Liver (tissue), 9 donors: ENCODE data around the gene MAGI1. TPM values are rescaled to one million over a fixed set of nuclear protein-coding genes. Genes with fewer than 3 reads are reported as not detected.
"Not testable (repeated sequence)": the region's sequence is repeated elsewhere in the genome, so short reads cannot be mapped to it uniquely, and the experiment has no call there.

Source experiments
- DNase-seq: peaks from one replicate; pipeline ENCODE4 v3.0.0-alpha.2; 2017; ENCODE audit warnings: low spot score
- H3K27ac ChIP-seq, 2 donors: one replicate each; pipeline ENCODE4 v1.7.0; 2013; ENCODE audit warnings: inconsistent platforms in 2 of 2, low read length in 2 of 2, control low read depth in 1 of 2, low read depth in 1 of 2, mild to moderate bottlenecking in 1 of 2
- H3K27me3 ChIP-seq, 4 donors: one replicate each; pipeline versions ENCODE4 v1.6.1 to v1.7.0; 2013; ENCODE audit warnings: low read length in 3 of 4, inconsistent platforms in 1 of 4, mild to moderate bottlenecking in 1 of 4, moderate library complexity in 1 of 4; ENCODE audit not compliant: control insufficient read depth in 4 of 4, insufficient read depth in 4 of 4
- H3K36me3 ChIP-seq, 4 donors: one replicate each; pipeline versions ENCODE4 v1.6.1 to v1.7.0; 2013; ENCODE audit warnings: low read length in 3 of 4, mild to moderate bottlenecking in 3 of 4, low read depth in 1 of 4, moderate library complexity in 1 of 4; ENCODE audit not compliant: control insufficient read depth in 4 of 4, insufficient read depth in 3 of 4
- H3K4me1 ChIP-seq, 4 donors: one replicate each; pipeline versions ENCODE4 v1.6.1 to v1.7.0; 2013; ENCODE audit warnings: low read length in 3 of 4, mild to moderate bottlenecking in 3 of 4, moderate library complexity in 1 of 4; ENCODE audit not compliant: control insufficient read depth in 4 of 4, insufficient read depth in 4 of 4
- H3K4me3 ChIP-seq, 3 donors: one replicate each; pipeline versions ENCODE4 v1.6.1 to v1.7.0; 2013; ENCODE audit warnings: low read length in 3 of 3, control low read depth in 1 of 3, low read depth in 1 of 3, mild to moderate bottlenecking in 1 of 3
- H3K9ac ChIP-seq, 2 donors: one replicate each; pipeline ENCODE4 v1.7.0; 2013; ENCODE audit warnings: low read length in 2 of 2, mild to moderate bottlenecking in 2 of 2, moderate library complexity in 2 of 2, control low read depth in 1 of 2, low read depth in 1 of 2
- H3K9me3 ChIP-seq, 4 donors: one replicate each; pipeline versions ENCODE4 v1.6.1 to v1.7.0; 2013; ENCODE audit warnings: low read length in 3 of 4; ENCODE audit not compliant: control insufficient read depth in 4 of 4
- FOXA1 ChIP-seq: IDR thresholded peaks from 2 replicates; pipeline ENCODE4 v1.6.1; 2016; ENCODE audit warnings: antibody characterized with exemption
- FOXA2 ChIP-seq: IDR thresholded peaks from 2 replicates; pipeline ENCODE4 v1.6.1; 2016; ENCODE audit warnings: antibody characterized with exemption
- GABPA ChIP-seq, 2 donors: IDR thresholded peaks in 1 of 2; conservative IDR thresholded peaks in 1 of 2; 2 replicates each; pipeline ENCODE4 v1.6.1; 2016; ENCODE audit warnings: antibody characterized with exemption in 2 of 2, mild to moderate bottlenecking in 1 of 2, moderate library complexity in 1 of 2
- HNF4A ChIP-seq, 2 donors: conservative IDR thresholded peaks; 2 replicates each; pipeline ENCODE4 v1.6.1; 2016; ENCODE audit warnings: antibody characterized with exemption in 2 of 2, mild to moderate bottlenecking in 2 of 2
- HNF4G ChIP-seq: IDR thresholded peaks from 2 replicates; pipeline ENCODE4 v1.6.1; 2016; ENCODE audit warnings: antibody characterized with exemption
- JUND ChIP-seq, 2 donors: IDR thresholded peaks; 2 replicates each; pipeline ENCODE4 v1.6.1; 2016; ENCODE audit warnings: antibody characterized with exemption in 2 of 2
- NR2F2 ChIP-seq: IDR thresholded peaks from 2 replicates; pipeline ENCODE4 v1.6.1; 2016; ENCODE audit warnings: antibody characterized with exemption
- RXRA ChIP-seq, 2 donors: IDR thresholded peaks; 2 replicates each; pipeline ENCODE4 v1.6.1; 2017 to 2018; ENCODE audit warnings: antibody characterized with exemption in 2 of 2, mild to moderate bottlenecking in 1 of 2
- SP1 ChIP-seq: IDR thresholded peaks from 2 replicates; pipeline ENCODE4 v1.6.1; 2018; ENCODE audit warnings: antibody characterized with exemption, mild to moderate bottlenecking
- TAF1 ChIP-seq: conservative IDR thresholded peaks from 2 replicates; pipeline ENCODE4 v1.6.1; 2016; ENCODE audit warnings: antibody characterized with exemption, mild to moderate bottlenecking
- YY1 ChIP-seq: IDR thresholded peaks from 2 replicates; pipeline ENCODE4 v1.6.1; 2016; ENCODE audit warnings: antibody characterized with exemption, mild to moderate bottlenecking
- WGBS: extraction: QIAGEN DNeasy Blood & Tissue Kit; methylation state at CpG from one replicate; pipeline ENCODE4 v1.1.7; 2013; 5-methylcytosine and 5-hydroxymethylcytosine counted together
- polyA plus RNA-seq, 2 donors: library from polyadenylated mRNA; stranded (reverse) in 1 of 2; unstranded in 1 of 2; fragments of 200-250 nt in 1 of 2; fragments of >200 nt in 1 of 2; fragmentation: Nextera tagmentation in 1 of 2; extraction: Ambion mirVana in 1 of 2; gene quantifications; one replicate each; pipeline versions ENCODE4 v1.2.1 to v1.2.3, GENCODE V29; 2013 to 2015
- total RNA-seq, 2 donors: library from RNA; depleted of rRNA; stranded (reverse); fragments of >200 nt; gene quantifications; one replicate each; pipeline ENCODE4 v1.2.3, GENCODE V29; 2014
- TF ChIP-seq, protein P1 (sequence below): IDR thresholded peaks from 2 replicates; pipeline ENCODE4 v1.6.1; 2016; ENCODE audit warnings: antibody characterized with exemption
- TF ChIP-seq, protein P2 (sequence below): fragments of 150-350 bp; IDR thresholded peaks from 2 replicates; pipeline ENCODE4 v1.5.1; 2017; ENCODE audit warnings: improper control_type of control experiment, low read depth, low read length; ENCODE audit not compliant: missing input control
- TF ChIP-seq, protein P3 (sequence below): IDR thresholded peaks from 2 replicates; pipeline ENCODE4 v1.6.1; 2016; ENCODE audit warnings: antibody characterized with exemption
- TF ChIP-seq, protein P4 (sequence below): IDR thresholded peaks from 2 replicates; pipeline ENCODE4 v1.6.1; 2016; ENCODE audit warnings: antibody characterized with exemption, mild to moderate bottlenecking
- donor health status: healthy.
- donor health status: healthy.
- donor health status: healthy.
- donor health status: healthy.
- donor health status: healthy.

Gene MAGI1
- total and polyA plus RNA-seq, 4 donors: 9.6 to 68.8 (median 14.0) TPM

DNA sequence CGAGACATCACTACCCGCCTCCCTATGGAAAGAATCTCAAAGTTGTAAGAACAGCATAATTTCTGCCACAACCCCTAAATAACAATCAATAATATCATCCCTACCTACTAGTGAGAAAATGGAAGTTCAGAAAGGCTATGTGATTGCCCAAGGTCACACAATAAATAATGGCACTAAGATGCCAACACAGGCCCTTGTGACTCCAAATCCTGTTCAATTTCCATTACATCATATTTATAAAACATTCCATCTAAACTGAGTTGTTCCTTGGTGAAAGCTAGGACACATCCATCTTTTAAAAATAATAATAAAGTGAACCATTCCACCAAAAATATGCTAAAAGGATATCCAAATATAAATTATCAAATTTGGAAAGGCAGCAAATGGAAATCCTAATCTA, 144.6 kb downstream of the MAGI1 start:
- H3K27me3 ChIP-seq: no peaks in the 10 kb centered on the region
- TF ChIP-seq TAF1 (no peak), GABPA (IDR thresholded peaks at IDR 0.05 in 1 of 2, conservative IDR thresholded peaks at IDR 0.05 in 1 of 2) (no peak), SP1 (no peak), FOXA1 (no peak), RXRA (IDR thresholded peaks at IDR 0.05) (no peak), NR2F2 (no peak)
- TF ChIP-seq, protein P1, sequence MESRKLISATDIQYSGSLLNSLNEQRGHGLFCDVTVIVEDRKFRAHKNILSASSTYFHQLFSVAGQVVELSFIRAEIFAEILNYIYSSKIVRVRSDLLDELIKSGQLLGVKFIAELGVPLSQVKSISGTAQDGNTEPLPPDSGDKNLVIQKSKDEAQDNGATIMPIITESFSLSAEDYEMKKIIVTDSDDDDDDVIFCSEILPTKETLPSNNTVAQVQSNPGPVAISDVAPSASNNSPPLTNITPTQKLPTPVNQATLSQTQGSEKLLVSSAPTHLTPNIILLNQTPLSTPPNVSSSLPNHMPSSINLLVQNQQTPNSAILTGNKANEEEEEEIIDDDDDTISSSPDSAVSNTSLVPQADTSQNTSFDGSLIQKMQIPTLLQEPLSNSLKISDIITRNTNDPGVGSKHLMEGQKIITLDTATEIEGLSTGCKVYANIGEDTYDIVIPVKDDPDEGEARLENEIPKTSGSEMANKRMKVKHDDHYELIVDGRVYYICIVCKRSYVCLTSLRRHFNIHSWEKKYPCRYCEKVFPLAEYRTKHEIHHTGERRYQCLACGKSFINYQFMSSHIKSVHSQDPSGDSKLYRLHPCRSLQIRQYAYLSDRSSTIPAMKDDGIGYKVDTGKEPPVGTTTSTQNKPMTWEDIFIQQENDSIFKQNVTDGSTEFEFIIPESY: no peak
- TF ChIP-seq, protein P2, sequence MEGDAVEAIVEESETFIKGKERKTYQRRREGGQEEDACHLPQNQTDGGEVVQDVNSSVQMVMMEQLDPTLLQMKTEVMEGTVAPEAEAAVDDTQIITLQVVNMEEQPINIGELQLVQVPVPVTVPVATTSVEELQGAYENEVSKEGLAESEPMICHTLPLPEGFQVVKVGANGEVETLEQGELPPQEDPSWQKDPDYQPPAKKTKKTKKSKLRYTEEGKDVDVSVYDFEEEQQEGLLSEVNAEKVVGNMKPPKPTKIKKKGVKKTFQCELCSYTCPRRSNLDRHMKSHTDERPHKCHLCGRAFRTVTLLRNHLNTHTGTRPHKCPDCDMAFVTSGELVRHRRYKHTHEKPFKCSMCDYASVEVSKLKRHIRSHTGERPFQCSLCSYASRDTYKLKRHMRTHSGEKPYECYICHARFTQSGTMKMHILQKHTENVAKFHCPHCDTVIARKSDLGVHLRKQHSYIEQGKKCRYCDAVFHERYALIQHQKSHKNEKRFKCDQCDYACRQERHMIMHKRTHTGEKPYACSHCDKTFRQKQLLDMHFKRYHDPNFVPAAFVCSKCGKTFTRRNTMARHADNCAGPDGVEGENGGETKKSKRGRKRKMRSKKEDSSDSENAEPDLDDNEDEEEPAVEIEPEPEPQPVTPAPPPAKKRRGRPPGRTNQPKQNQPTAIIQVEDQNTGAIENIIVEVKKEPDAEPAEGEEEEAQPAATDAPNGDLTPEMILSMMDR: no peak
- TF ChIP-seq, protein P3, sequence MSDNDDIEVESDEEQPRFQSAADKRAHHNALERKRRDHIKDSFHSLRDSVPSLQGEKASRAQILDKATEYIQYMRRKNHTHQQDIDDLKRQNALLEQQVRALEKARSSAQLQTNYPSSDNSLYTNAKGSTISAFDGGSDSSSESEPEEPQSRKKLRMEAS: no peak
- no peak for DNase-seq
- H3K4me1 ChIP-seq: no peaks in the 10 kb centered on the region
- H3K27ac ChIP-seq: no peak overlapping the region
- WGBS: 99% methylated on average over 2 of the region's 2 CpGs
- H3K9me3 ChIP-seq: no peaks in the 10 kb centered on the region
- no peak overlapping the region for H3K4me3 ChIP-seq
- H3K36me3 ChIP-seq: no peaks in the 10 kb centered on the region
- no peak overlapping the region for H3K9ac ChIP-seq

DNA sequence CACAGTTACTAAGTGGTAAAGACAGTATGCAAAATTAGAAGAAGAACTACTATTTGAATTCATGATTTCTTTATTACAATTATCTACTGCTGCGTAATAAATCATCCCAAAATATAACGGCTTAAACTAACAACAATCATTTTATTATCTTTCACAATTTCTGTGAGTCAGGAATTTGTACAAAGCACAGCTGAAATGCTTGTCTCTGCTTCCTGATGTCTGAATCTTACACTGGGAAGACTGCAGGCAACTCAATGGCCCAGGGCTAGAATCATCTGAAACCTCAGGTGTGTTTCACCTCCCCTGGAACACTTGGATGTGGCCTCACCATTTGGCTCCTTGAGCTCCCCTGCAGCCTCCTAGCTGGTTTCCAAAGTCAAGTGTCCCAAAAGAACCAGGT, 145.1 kb downstream of the MAGI1 start:
- no peak overlapping the region for H3K4me3 ChIP-seq
- no peak overlapping the region for H3K27ac ChIP-seq
- DNase-seq: no peak
- no peaks in the 10 kb centered on the region for H3K27me3 ChIP-seq
- no peaks in the 10 kb centered on the region for H3K4me1 ChIP-seq
- 86% methylated on average over 2 of the region's 2 CpGs for WGBS
- no peak for TF ChIP-seq GABPA (IDR thresholded peaks at IDR 0.05 in 1 of 2, conservative IDR thresholded peaks at IDR 0.05 in 1 of 2)
- TF ChIP-seq JUND (IDR thresholded peaks at IDR 0.05): no peak
- TF ChIP-seq HNF4A (conservative IDR thresholded peaks at IDR 0.05): no peak
- TF ChIP-seq, protein P4, sequence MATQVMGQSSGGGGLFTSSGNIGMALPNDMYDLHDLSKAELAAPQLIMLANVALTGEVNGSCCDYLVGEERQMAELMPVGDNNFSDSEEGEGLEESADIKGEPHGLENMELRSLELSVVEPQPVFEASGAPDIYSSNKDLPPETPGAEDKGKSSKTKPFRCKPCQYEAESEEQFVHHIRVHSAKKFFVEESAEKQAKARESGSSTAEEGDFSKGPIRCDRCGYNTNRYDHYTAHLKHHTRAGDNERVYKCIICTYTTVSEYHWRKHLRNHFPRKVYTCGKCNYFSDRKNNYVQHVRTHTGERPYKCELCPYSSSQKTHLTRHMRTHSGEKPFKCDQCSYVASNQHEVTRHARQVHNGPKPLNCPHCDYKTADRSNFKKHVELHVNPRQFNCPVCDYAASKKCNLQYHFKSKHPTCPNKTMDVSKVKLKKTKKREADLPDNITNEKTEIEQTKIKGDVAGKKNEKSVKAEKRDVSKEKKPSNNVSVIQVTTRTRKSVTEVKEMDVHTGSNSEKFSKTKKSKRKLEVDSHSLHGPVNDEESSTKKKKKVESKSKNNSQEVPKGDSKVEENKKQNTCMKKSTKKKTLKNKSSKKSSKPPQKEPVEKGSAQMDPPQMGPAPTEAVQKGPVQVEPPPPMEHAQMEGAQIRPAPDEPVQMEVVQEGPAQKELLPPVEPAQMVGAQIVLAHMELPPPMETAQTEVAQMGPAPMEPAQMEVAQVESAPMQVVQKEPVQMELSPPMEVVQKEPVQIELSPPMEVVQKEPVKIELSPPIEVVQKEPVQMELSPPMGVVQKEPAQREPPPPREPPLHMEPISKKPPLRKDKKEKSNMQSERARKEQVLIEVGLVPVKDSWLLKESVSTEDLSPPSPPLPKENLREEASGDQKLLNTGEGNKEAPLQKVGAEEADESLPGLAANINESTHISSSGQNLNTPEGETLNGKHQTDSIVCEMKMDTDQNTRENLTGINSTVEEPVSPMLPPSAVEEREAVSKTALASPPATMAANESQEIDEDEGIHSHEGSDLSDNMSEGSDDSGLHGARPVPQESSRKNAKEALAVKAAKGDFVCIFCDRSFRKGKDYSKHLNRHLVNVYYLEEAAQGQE: no peak
- TF ChIP-seq RXRA (IDR thresholded peaks at IDR 0.05): no peak
- TF ChIP-seq, protein P1: no peak
- TF ChIP-seq FOXA2: no peak
- TF ChIP-seq YY1: no peak
- no peak for TF ChIP-seq TAF1
- TF ChIP-seq HNF4G: no peak
- H3K36me3 ChIP-seq: no peaks in the 10 kb centered on the region
- no peaks in the 10 kb centered on the region for H3K9me3 ChIP-seq
- no peak overlapping the region for H3K9ac ChIP-seq

DNA sequence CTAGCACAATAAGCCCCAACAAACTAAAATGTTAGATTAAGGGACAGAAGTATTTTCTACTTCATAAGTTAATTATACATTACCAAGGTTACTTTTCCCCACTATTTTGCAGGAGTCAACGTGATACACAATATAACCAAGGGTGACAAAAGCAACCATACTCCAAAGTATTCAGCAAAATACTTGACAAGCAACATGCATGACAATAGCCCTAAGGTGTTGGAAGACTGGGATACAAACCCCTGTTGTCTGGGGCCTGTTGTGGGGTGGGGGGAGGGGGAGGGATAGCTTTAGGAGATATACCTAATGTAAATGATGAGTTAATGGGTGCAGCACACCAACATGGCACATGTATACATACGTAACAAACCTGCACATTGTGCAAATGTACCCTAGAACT, 147.2 kb downstream of the MAGI1 start:
- not testable (repeated sequence) for H3K4me3 ChIP-seq, H3K9ac ChIP-seq, H3K27me3 ChIP-seq, H3K27ac ChIP-seq, DNase-seq, H3K36me3 ChIP-seq, H3K9me3 ChIP-seq, H3K4me1 ChIP-seq
- 97% methylated on average over 2 of the region's 2 CpGs for WGBS
